ENCODE results near the gene CPA5. TPM values are rescaled to one million over a fixed set of nuclear protein-coding genes. Genes with fewer than 3 reads are reported as not detected.

Gene CPA5
- total RNA-seq, 1 experiment from 2014 or later: not detected

DNA sequence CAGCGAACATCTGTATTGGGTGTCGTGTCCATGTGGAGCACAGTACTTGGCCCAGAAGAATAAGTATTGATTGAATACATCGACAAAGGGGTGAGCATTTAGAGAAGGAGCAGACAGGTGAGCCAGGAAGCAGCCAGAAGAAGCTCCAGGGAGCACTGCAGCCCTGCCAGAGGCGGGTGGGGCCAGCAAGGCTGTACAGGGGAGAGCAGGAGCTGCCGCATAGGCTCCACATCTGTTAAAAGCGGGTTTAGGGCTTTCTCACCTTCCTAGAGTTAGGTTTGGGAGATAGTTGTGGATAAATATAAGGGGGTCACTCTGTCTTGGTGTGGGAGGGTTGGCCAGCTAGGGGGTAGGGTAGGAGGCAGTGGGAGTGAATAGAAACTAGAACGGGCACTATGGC, 34.4 kb downstream of the CPA5 start:
- H3K4me3 Mint-ChIP-seq: peak overlapping the region in 1 of 2 experiments; percentile 27; a peak in 1 of 5 replicates
- no peak overlapping the region for H4K8ac ChIP-seq (replicated peaks; ENCODE audit: insufficient read length, low read depth, low read length)
- peaks cover 14 to 23% (median 21%) of the 10 kb centered on the region in 3 experiments for H3K36me3 Mint-ChIP-seq (ENCODE audit: insufficient read depth in 1 of 3, low read depth in 3 of 3)
- H3K9me3 Mint-ChIP-seq: peaks cover 19 to 26% of the 10 kb centered on the region in 2 experiments
- DNase-seq: no peak
- H3K4me2 ChIP-seq (ENCODE audit: insufficient read depth, insufficient read length, low read length): no peak overlapping the region
- TF ChIP-seq, protein P1, sequence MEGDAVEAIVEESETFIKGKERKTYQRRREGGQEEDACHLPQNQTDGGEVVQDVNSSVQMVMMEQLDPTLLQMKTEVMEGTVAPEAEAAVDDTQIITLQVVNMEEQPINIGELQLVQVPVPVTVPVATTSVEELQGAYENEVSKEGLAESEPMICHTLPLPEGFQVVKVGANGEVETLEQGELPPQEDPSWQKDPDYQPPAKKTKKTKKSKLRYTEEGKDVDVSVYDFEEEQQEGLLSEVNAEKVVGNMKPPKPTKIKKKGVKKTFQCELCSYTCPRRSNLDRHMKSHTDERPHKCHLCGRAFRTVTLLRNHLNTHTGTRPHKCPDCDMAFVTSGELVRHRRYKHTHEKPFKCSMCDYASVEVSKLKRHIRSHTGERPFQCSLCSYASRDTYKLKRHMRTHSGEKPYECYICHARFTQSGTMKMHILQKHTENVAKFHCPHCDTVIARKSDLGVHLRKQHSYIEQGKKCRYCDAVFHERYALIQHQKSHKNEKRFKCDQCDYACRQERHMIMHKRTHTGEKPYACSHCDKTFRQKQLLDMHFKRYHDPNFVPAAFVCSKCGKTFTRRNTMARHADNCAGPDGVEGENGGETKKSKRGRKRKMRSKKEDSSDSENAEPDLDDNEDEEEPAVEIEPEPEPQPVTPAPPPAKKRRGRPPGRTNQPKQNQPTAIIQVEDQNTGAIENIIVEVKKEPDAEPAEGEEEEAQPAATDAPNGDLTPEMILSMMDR (conservative IDR thresholded peaks at IDR 0.05): no peak
- no peaks in the 10 kb centered on the region for H3K23me2 ChIP-seq (ENCODE audit: insufficient read length, low read depth, low read length, poor library complexity, severe bottlenecking)
- H3K4me1 ChIP-seq (ENCODE audit: insufficient read depth, low read length): no peaks in the 10 kb centered on the region
- H3K9ac ChIP-seq (ENCODE audit: extremely low read depth, insufficient read length, low read length): no peak overlapping the region
- no peak overlapping the region for H3K56ac ChIP-seq (ENCODE audit: insufficient read length, low read depth, low read length)
- no peak overlapping the region for H3K4ac ChIP-seq (ENCODE audit: low read depth, low read length)
- H4K91ac ChIP-seq (ENCODE audit: insufficient read length, low read depth, low read length): no peak overlapping the region
- no peak overlapping the region for H3T11ph ChIP-seq (ENCODE audit: low read length)
- H2BK120ac ChIP-seq (ENCODE audit: low read depth, low read length, poor library complexity, severe bottlenecking): no peak overlapping the region
- no peak overlapping the region for H4K5ac ChIP-seq (ENCODE audit: insufficient read length, low read depth, low read length)
- peaks cover 7% of the 10 kb centered on the region for H3K27me3 Mint-ChIP-seq (ENCODE audit: low read depth)
- WGBS (ENCODE audit: extremely low coverage, insufficient read length, low lambda C conversion rate): no CpG with 5 or more reads among the region's 7 CpGs
- no peak overlapping the region for H2BK5ac ChIP-seq (ENCODE audit: insufficient read length, low read length)
- no peaks in the 10 kb centered on the region for H3K27me3 ChIP-seq (ENCODE audit: insufficient read depth, low read length)
- no peaks in the 10 kb centered on the region for H3K79me2 ChIP-seq (ENCODE audit: insufficient read depth, low read length)
- no peak overlapping the region for H3K23ac ChIP-seq (ENCODE audit: insufficient read length, low read depth, low read length)
- H2AK5ac ChIP-seq (ENCODE audit: insufficient read length, low read length): no peak overlapping the region
- no peak overlapping the region for H3K18ac ChIP-seq (ENCODE audit: insufficient read length, low read depth, low read length)
- H2BK12ac ChIP-seq (ENCODE audit: insufficient read length, low read depth, low read length): no peak overlapping the region
- no peak overlapping the region for H3K27ac ChIP-seq (ENCODE audit: insufficient read length, low read depth, low read length)
- H2BK20ac ChIP-seq (ENCODE audit: low read depth, low read length, poor library complexity, severe bottlenecking): no peak overlapping the region
- no peak overlapping the region for H2AFZ ChIP-seq (ENCODE audit: low read length)
- H3K4me1 Mint-ChIP-seq: peaks cover 4 to 14% of the 10 kb centered on the region in 2 experiments; a peak in 3 of 4 replicates
- no peak overlapping the region; a peak in 1 of 7 replicates for H3K27ac Mint-ChIP-seq
- no peak overlapping the region for H3K14ac ChIP-seq (ENCODE audit: insufficient read depth, low read length)
- H4K20me1 ChIP-seq (ENCODE audit: control insufficient read depth, insufficient read depth, insufficient read length): no peaks in the 10 kb centered on the region
- H3K9me3 ChIP-seq (ENCODE audit: control insufficient read depth, low read depth, low read length): no peaks in the 10 kb centered on the region
- H3K79me1 ChIP-seq (ENCODE audit: insufficient read depth, low read depth, low read length, poor library complexity, severe bottlenecking): no peaks in the 10 kb centered on the region
- no peak overlapping the region for H2BK15ac ChIP-seq (ENCODE audit: low read depth, low read length)
